Brain pericyte (primary cell): ENCODE measurements around the gene AFF2.

Experiments used
- DNase-seq: peaks from one replicate; pipeline ENCODE4 v3.0.0-alpha.2; 2012; ENCODE audit warnings: low read depth, low spot score

The AFF2 gene

DNA sequence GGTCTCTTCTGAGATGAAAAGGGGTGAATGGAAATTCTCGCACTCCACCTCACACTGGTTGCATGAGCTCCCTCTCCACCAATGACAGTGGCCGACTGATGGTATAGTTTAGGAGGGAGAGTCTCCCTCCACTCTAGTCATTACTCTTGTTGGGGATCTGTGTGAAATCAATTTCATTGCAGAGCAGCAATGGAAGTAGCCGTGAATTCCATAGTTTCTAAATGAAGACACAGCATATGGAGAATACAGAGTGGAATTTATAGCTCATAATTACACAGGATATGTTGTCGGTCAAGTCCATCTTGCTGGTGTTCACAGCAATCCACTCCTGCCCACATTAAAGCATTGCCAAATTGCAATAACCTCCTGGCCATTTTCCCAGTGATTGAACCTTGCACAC, 426.0 kb downstream of the AFF2 start:
- no peak for DNase-seq

DNA sequence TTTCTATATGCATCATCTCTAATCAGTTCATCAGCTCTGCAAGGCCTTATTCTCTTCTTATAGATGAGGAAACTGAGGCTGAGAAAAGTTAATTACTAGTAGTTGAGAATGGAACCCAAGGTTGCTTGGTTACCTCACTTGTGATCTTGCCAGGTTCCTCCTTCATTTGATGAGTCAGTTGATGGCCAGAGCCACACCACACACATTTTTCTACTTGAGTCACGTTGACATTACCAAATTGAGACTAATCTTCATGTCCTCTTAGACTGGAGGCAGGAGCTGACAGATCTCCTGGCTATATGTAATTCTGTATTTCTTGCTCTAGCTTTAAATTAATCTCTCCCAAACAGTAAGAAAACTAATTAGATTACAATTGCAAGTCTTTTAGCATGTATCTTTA, 428.4 kb downstream of the AFF2 start:
- DNase-seq = no peak

- no peak for DNase-seq
Observed at GRCh38 chrX:148929686-148930085, 429.3 kb downstream of the AFF2 start.

DNA sequence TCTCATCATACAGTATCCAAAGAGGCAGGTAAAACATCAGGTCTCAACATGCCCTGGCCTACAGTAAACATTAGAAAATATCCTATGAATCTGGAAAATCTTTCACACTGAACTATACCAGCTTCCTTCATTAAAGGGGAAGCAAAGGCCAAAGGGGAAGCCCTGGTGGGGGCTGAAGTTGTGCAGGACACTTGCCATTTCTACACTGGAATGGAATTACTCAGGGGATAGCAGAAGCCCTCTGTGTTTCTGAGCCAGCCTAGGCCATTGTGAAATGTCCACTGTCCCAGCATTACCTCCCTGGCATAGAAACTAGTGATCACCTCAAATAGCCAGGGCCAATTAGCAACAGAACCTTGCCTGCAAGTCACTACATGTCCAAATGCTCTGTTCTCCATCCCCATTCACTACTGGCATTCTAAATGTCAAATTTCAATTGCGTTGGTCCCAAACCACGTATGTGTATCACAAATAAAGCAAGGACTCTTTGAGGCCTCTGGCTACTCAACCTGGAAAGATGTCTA, 429.9 kb downstream of the AFF2 start:
- DNase-seq = no peak

GRCh38 chrX:148933881-148934280, 433.5 kb downstream of the AFF2 start:
- no peak for DNase-seq

- no peak for DNase-seq
Observed at GRCh38 chrX:148938348-148938747, 437.9 kb downstream of the AFF2 start.

DNA sequence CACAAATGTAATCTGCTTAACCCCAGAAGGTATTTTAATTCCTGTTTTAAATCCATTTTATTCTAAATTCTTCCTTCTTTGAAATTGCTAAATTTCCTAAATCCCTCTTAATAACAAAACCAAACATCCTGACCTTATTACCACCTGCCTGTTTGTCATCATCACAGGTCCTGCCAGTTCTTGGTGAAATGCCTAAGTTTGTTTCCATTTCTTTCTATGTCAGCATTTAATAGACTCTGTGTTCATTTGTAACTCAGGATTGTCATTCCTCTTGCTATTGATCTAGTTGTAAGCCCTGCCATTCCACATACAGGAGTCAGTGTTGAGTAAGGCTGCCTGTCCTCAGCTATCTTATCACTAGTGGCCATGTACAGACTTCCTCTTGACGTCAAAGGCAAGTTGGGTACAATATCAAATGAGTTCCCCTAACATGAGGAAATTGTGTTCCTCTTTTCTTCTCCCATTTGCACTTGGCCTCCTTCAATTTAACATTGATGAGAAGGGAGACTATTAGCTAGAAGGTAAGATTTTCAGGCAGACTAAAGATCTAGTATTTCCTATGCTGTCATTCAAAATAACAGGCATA, 440.1 kb downstream of the AFF2 start:
- no peak for DNase-seq

DNA sequence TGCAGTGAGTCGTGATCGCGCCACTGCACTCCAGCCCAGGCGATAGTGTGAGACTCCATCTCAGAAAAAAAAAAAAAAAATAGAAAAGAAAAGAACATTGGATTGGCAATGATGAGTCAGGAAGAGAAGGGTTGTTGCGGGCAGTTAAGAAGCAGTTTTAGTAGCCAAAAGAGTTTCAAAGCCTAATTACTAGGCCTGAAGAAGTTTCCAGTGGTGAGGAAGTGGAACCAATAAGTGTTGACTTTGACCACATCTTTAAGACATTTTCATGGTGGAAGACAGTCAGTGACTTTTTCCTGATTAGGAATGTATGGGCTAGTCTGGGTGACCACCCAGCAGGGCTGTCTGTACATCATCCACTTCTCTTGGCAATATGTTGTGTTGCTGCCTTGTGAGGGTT, 442.3 kb downstream of the AFF2 start:
- DNase-seq = no peak

GRCh38 chrX:148947399-148947975, 447.1 kb downstream of the AFF2 start:
- no peak for DNase-seq

- no peak for DNase-seq
Observed at GRCh38 chrX:148956352-148956751, 455.9 kb downstream of the AFF2 start.

DNA sequence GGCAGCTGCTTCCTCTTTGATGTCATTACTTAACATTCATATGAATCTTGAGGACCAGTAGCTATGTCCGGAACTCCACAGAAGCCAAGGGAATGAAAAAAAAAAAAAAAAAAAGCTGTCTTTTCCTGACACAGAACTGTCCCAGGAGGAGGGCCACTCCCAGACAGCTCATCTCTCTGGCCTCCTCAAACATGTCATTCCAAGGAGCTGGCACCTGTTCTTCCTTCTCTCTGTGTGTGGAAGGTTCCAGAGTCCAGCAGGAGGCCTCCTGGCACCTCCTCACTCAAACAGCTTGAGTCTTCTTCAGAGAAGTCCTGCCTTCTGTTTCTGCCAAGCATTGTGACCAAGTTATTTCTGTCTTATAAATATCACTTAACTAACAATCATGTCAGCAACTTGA, 458.5 kb downstream of the AFF2 start:
- DNase-seq = no peak

- no peak for DNase-seq
Observed at GRCh38 chrX:148960060-148960459, 459.6 kb downstream of the AFF2 start.

DNA sequence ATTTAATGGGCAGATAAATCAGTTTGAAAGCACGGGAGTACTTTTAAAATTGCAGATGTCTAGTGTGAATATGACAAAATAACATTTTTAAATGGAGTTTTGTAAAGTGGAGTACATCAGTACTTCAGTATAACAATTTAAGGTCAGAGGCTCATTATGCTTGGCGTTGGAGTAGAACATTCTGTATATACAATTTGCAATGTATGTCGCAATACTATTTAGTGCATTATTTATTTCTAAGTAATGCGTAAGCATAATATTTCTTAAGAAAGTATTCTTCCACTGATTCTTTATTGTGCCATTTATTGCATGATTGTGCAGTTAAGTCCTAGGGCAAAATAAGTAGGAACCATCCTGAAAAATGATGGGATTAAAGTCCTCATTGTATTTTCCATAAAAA, 461.6 kb downstream of the AFF2 start:
- no peak for DNase-seq

- DNase-seq = no peak
Observed at GRCh38 chrX:148976571-148977400, 476.4 kb downstream of the AFF2 start.

DNA sequence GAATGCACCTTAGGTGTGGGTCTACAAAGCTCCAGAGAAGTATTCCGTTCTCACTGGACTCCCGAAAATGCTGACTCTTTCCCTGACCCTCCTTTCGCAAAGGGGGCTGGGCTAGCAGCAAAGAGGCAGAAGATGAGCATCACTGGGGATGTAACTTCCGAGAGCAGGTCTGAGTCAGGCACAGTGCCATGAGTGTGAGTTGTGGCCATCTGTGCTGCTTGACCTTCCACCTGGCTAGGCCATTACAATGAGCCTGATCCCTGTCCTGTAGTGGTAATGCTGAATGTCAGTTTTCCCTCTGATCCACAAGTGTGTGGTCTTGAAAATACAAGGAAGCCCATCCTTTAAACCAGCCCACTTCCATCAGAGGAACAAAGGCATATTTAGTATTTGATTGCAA, 479.4 kb downstream of the AFF2 start:
- DNase-seq = no peak

DNA sequence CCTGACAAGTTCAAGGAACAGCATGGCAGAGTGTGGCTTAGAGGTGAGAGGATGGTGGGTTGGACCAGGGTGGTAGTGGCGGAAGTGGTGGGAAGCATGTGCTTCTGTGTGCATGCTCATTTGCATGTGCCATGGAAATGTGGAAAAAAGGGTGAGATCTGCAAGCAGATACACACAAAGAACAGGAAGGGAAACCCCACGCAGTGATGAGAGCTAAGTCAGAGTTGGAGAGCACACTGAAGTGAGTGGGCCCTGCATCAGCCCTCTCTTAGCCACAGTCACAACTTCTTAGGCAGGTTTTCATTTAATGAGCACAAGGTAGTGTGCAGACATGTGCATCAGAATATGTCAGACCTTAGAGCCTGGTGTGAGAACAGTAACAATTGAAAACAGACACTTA, 483.8 kb downstream of the AFF2 start:
- no peak for DNase-seq

- DNase-seq = no peak
Observed at GRCh38 chrX:148991502-148991901, 491.1 kb downstream of the AFF2 start.

DNA sequence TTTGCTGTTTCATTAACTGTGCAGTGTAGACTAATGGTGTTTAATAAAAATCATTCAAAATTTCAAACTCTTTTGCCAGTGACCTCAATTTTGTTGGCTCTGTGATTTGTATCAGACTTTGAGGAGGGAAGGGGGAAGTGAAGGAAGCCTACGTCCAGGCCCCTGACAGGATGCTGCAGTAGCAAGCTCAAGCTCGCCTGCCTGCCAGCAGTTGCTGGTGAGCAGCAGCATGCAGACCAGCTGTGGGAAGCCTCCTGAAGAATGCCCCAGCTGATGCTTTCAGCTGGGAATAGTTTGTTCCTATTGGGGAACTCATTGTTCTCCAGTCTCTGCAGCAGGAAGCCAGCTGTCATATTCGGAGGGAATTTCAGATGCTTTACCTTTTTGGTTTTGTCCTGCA, 495.2 kb downstream of the AFF2 start:
- no peak for DNase-seq

DNA sequence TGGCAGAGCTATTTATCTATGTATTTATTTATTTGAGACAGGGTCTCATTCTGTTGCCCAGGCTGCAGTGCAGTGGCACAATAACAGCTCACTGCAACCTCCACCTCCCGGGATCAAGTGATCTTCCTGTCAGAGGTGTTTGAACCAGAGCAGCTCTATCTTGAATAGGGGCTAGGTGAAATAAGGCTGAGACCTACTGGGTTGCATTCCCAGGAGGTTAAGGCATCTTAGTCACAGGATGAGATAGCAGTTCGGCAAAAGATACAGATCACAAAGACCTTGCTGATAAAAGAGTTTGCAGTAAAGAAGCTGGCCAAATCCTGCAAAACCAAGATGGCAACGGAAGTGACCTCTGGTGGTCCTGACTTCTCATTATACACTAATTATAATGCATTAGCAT, 501.9 kb downstream of the AFF2 start:
- DNase-seq = no peak

DNA sequence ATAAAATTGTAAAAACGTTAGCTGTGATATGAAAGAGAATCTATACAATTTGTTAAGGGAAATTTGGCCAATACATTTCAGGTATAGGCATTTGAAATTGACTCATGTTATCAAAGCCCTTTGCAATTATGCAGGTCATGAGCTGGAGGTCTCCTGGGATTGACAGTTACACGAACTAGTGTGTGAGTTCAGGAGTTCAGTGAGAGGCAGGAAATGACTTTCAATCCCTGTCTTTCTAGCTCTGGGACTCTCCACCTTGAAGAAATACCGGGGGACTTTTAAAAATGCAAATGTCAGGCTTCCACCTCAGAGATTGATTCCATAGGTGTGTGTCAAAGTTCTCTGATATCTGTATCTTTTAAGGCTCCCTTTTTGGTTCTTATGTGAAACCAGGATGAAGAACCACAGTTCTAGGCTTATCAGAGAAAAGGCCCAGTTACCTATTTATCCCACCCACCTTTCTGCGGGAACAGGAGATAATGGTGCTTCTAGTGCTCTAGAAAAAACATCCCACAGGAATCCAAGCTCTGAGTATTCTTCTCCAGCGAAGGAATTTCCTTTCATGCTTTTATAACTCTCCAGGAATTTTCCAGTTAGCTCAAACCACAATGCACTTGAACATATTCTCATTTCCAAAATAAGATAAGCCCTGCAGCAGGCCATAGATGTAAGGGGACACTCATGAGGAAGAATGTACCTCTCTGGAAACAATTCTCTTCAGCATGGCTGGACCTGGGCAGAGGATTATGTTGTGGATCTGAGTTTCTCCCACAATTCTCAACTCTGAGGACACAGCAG, 503.6 kb downstream of the AFF2 start:
- DNase-seq = no peak

GRCh38 chrX:149004936-149005335, 504.5 kb downstream of the AFF2 start:
- no peak for DNase-seq

DNA sequence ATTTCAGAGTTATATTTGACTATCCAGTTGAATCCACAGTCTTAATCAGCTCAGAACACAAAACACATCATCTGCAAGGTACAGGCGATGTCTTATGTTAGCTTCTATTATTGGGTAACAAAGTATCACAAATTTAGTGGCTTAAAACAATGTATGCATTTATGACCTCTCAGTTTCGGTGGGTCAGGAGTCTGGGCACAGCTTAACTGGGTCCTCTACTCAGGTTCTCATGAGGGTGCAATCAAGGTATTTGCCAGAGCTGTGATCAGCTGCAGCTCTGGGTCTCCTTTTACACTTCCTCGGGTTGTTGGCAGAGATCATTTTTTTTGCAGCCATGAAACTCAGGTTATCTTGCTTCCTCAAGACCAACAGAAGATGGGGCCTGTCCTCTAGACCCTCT, 505.8 kb downstream of the AFF2 start:
- no peak for DNase-seq
